MCF 10A (cell line): ENCODE data around the gene F11R. TPM values are rescaled to one million over a fixed set of nuclear protein-coding genes. Genes with fewer than 3 reads are reported as not detected.

Experiments used
- BruUV-seq: library from RNA; stranded (reverse); fragments of 400-500 nt; replicated peaks from 2 replicates; lab custom pipeline; 2021; lab: Mats Ljungman, UMichigan
- CTCF ChIA-PET: fragments of 300-600 bp; sonication (Branson Sonifier 250); formaldehyde crosslinking; extraction: SDS; loops from one replicate; lab custom pipeline; 2021; ENCODE audit warnings: antibody characterized with exemption, inconsistent platforms; lab: Yijun Ruan, JAX
- POLR2A ChIA-PET: fragments of 300-600, 350-650 bp; sonication (Branson Sonifier 250); formaldehyde crosslinking; extraction: SDS; loops from one replicate; lab custom pipeline; 2020; ENCODE audit warnings: antibody characterized with exemption, inconsistent platforms; lab: Yijun Ruan, JAX
- DNase-seq: peaks from one replicate; pipeline ENCODE4 v3.0.0-alpha.2; 2018; ENCODE audit not compliant: unreplicated experiment
- H3K27ac Mint-ChIP-seq: one replicate; pipeline ENCODE4 v1.8.0; 2022; ENCODE audit warnings: mild to moderate bottlenecking, low read depth, mixed read lengths; ENCODE audit not compliant: unreplicated experiment
- H3K27me3 Mint-ChIP-seq: one replicate; pipeline ENCODE4 v1.8.0; 2022; ENCODE audit warnings: mixed read lengths; ENCODE audit not compliant: insufficient read depth, unreplicated experiment
- H3K36me3 Mint-ChIP-seq: one replicate; pipeline ENCODE4 v1.8.0; 2022; ENCODE audit warnings: mild to moderate bottlenecking, moderate library complexity, mixed read lengths; ENCODE audit not compliant: insufficient read depth, unreplicated experiment
- H3K4me1 Mint-ChIP-seq: one replicate; pipeline ENCODE4 v1.8.0; 2022; ENCODE audit warnings: mixed read lengths; ENCODE audit not compliant: insufficient read depth, unreplicated experiment
- H3K4me3 Mint-ChIP-seq: one replicate; pipeline ENCODE4 v1.8.0; 2022; ENCODE audit warnings: mild to moderate bottlenecking, moderate library complexity, mixed read lengths; ENCODE audit not compliant: unreplicated experiment
- H3K9me3 Mint-ChIP-seq: one replicate; pipeline ENCODE4 v1.8.0; 2022; ENCODE audit warnings: mixed read lengths; ENCODE audit not compliant: unreplicated experiment
- intact Hi-C: fragments of 100-400 bp; cut with micrococcal nuclease; formaldehyde crosslinking; loops from 2 replicates; pipeline ENCODE4 v1.14.1; 2022
- total RNA-seq: library from RNA; stranded (reverse); gene quantifications from 2 replicates; pipeline ENCODE4 v1.2.3, GENCODE V29; 2022
- TF ChIP-seq, protein P1 (sequence below): fragments of 200-600 bp; IDR thresholded peaks from one replicate; pipeline ENCODE4 v1.8.0; 2022; ENCODE audit warnings: antibody characterized with exemption, mild to moderate bottlenecking; ENCODE audit not compliant: unreplicated experiment

The F11R gene
- total RNA-seq, 1 experiment from 2014 or later, result 73.6 TPM

- no TSS peak for BruUV-seq
- intact Hi-C loops, result no loop called here
- peaks cover 10% of the 10 kb centered on the region for H3K9me3 Mint-ChIP-seq
- no peak overlapping the region for H3K27ac Mint-ChIP-seq
- H3K27me3 Mint-ChIP-seq, result no peaks in the 10 kb centered on the region
- no peaks in the 10 kb centered on the region for H3K4me1 Mint-ChIP-seq
- POLR2A ChIA-PET, result interaction anchor here (1.5 kb wide), 1 partner anchor 32 kb away, joined by 4 read pairs; the partner anchor contains the start of gene F11R
- TF ChIP-seq, protein P1, sequence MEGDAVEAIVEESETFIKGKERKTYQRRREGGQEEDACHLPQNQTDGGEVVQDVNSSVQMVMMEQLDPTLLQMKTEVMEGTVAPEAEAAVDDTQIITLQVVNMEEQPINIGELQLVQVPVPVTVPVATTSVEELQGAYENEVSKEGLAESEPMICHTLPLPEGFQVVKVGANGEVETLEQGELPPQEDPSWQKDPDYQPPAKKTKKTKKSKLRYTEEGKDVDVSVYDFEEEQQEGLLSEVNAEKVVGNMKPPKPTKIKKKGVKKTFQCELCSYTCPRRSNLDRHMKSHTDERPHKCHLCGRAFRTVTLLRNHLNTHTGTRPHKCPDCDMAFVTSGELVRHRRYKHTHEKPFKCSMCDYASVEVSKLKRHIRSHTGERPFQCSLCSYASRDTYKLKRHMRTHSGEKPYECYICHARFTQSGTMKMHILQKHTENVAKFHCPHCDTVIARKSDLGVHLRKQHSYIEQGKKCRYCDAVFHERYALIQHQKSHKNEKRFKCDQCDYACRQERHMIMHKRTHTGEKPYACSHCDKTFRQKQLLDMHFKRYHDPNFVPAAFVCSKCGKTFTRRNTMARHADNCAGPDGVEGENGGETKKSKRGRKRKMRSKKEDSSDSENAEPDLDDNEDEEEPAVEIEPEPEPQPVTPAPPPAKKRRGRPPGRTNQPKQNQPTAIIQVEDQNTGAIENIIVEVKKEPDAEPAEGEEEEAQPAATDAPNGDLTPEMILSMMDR, result no peak
- no peak overlapping the region for H3K4me3 Mint-ChIP-seq
- H3K36me3 Mint-ChIP-seq, result no peaks in the 10 kb centered on the region
- CTCF ChIA-PET, result no interaction called here
- DNase-seq, result no peak
Observed at GRCh38 chr1:161052899-161053298, 31.9 kb upstream of the F11R start.

DNA sequence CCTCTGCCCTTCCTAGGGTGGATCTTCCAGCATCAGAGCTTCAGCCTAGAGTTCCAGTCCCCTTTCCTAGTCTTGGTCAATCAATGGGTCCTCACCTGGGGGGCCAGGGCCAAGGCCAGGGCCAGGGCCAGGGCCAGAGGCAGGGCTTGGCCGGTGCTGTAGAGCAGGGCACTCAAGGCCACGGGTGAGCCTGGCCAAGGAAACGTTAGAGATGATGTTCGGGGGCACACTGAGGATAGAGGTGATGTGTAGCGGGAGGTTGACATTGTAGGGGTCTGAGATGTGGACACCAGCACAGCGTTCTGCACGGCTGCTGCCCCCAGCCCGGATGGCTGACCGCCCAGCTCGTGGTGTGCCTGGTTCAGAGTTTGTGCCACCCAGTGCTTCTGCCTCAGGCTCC is 30.3 kb upstream of the F11R start:
- peaks cover 10% of the 10 kb centered on the region for H3K9me3 Mint-ChIP-seq

GRCh38 chr1:161048949-161049722 is 28.2 kb upstream of the F11R start:
- POLR2A ChIA-PET, result interaction anchor here (0.6 to 3.0 kb wide), 5 partner anchors 21 to 1514 kb away, joined by 3 to 9 read pairs (median 3); partner anchors contain the start of gene F11R
- Mint-ChIP-seq H3K27ac (no peak overlapping the region), H3K4me3 (no peak overlapping the region), H3K4me1 (peaks cover 5% of the 10 kb centered on the region), H3K36me3 (no peaks in the 10 kb centered on the region), H3K27me3 (no peaks in the 10 kb centered on the region), H3K9me3 (peaks cover 10% of the 10 kb centered on the region)
- no TSS peak for BruUV-seq
- TF ChIP-seq, protein P1, result no peak
- no peak for DNase-seq
- CTCF ChIA-PET, result interaction anchor here (0.7 to 1.4 kb wide), 5 partner anchors 9 to 368 kb away, joined by 3 read pairs; no protein-coding TSS in a partner anchor
- intact Hi-C loops, result loop anchor here (10.0 kb wide), 1 partner anchor 86 kb away; the partner anchor contains the start of gene DEDD

More for the DNA sequence above, 30.3 kb upstream of the F11R start:
- H3K27me3 Mint-ChIP-seq, result no peaks in the 10 kb centered on the region
- no peaks in the 10 kb centered on the region for H3K4me1 Mint-ChIP-seq
- no peak overlapping the region for H3K27ac Mint-ChIP-seq
- H3K36me3 Mint-ChIP-seq, result no peaks in the 10 kb centered on the region
- DNase-seq, result no peak
- TF ChIP-seq, protein P1, result no peak
- POLR2A ChIA-PET, result interaction anchor here (0.6 to 3.0 kb wide), 2 partner anchors 18 to 30 kb away, joined by 3 to 9 read pairs; partner anchors contain the start of gene F11R
- no TSS peak for BruUV-seq
- CTCF ChIA-PET, result interaction anchor here (0.7 to 1.2 kb wide), 4 partner anchors 9 to 54 kb away, joined by 3 to 5 read pairs (median 4); no protein-coding TSS in a partner anchor
- intact Hi-C loops, result no loop called here
- no peak overlapping the region for H3K4me3 Mint-ChIP-seq
